ENCODE data around the gene POLR1E. TPM values are rescaled to one million over a fixed set of nuclear protein-coding genes. Genes with fewer than 3 reads are reported as not detected.

POLR1E gene
- total RNA-seq, 1 experiment from 2014 or later = 21.8 TPM

DNA sequence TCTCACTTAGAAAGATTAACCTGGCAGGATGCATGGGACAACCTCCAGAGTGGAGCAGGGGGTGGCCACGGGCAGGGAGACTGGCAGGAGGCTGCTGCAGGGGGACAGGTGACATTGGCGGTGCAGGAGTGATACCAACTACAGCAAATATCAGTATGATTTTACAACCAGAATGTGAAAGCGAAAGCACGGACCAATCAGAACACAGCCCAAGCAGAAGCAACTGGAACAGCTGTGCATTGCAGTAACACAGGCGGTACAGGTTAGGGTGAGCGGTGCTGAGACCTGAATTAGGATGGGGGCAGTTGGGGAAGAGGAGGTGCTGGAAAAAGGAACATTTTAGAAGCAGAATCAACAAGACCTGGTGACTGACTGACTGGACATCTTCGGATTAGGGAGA is 29.3 kb downstream of the POLR1E start:
- ChIA-PET CTCF (no interaction called here), POLR2A (ENCODE audit: unreplicated experiment) (no interaction called here)
- intact Hi-C loops (cut with micrococcal nuclease; ENCODE audit: unreplicated experiment) = no loop called here
- no peak overlapping the region for H3K27ac ChIP-seq
- H3K4me3 ChIP-seq = no peak overlapping the region
- H3F3A ChIP-seq (ENCODE audit: insufficient read depth, low read depth) = no peaks in the 10 kb centered on the region
- no peaks in the 10 kb centered on the region for H3K4me1 ChIP-seq (replicated peaks; ENCODE audit: insufficient read depth)
- H3K4me2 ChIP-seq = no peak overlapping the region
- no peak overlapping the region for H2AFZ ChIP-seq
- no TSS peak for BruUV-seq (replicated peaks)
- no peaks in the 10 kb centered on the region for H3K27me3 ChIP-seq (ENCODE audit: insufficient read depth, low read depth)
- no peaks in the 10 kb centered on the region for H3K36me3 ChIP-seq (ENCODE audit: low read depth)
- H3K9me3 ChIP-seq (ENCODE audit: insufficient read depth, low read depth) = no peaks in the 10 kb centered on the region
- H4K20me1 ChIP-seq (ENCODE audit: insufficient read depth) = no peaks in the 10 kb centered on the region
- DNase-seq = no peak
- H3K79me2 ChIP-seq (ENCODE audit: low read depth) = no peaks in the 10 kb centered on the region
- TF ChIP-seq EZH2 (IDR thresholded peaks at IDR 0.05; ENCODE audit: low read depth) = no peak
- TF ChIP-seq, protein P1, sequence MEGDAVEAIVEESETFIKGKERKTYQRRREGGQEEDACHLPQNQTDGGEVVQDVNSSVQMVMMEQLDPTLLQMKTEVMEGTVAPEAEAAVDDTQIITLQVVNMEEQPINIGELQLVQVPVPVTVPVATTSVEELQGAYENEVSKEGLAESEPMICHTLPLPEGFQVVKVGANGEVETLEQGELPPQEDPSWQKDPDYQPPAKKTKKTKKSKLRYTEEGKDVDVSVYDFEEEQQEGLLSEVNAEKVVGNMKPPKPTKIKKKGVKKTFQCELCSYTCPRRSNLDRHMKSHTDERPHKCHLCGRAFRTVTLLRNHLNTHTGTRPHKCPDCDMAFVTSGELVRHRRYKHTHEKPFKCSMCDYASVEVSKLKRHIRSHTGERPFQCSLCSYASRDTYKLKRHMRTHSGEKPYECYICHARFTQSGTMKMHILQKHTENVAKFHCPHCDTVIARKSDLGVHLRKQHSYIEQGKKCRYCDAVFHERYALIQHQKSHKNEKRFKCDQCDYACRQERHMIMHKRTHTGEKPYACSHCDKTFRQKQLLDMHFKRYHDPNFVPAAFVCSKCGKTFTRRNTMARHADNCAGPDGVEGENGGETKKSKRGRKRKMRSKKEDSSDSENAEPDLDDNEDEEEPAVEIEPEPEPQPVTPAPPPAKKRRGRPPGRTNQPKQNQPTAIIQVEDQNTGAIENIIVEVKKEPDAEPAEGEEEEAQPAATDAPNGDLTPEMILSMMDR (conservative IDR thresholded peaks at IDR 0.05) = no peak
- H3K9me2 ChIP-seq (ENCODE audit: insufficient read depth) = no peaks in the 10 kb centered on the region

DNA sequence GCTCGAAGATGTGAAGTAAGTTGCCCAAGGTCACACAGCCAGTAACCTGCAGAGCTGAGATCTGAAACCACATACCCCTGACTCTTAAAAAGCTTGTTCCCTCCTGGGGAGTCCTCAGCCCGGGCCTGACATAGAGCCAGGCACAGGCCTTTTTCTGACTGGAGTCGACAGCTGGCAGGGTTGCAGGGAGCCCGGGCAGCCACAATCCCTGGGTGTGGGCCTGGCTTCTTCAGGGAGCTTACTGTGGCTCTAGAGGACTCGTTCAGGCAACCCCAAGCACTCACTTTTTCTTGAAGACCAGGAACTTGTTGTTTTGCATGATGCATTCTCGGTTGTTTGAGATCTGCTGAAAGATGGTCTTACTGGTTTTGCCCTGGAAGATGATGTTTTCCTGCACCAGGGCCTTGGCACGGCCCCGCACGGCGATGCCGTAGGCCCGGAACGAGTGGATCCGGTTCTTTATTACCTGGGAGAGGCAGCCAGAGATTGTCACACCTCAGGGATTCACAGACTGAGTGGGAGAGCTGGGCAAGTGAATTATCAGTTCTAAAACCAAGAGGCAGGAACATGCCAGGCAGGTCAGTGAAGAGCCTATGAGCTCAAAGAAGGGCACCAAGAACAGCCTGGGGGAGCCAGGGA is 30.0 kb downstream of the POLR1E start:
- no peaks in the 10 kb centered on the region for H3K79me2 ChIP-seq (ENCODE audit: low read depth)
- H3F3A ChIP-seq (ENCODE audit: insufficient read depth, low read depth) = no peaks in the 10 kb centered on the region
- H2AFZ ChIP-seq = no peak overlapping the region
- no peaks in the 10 kb centered on the region for H3K36me3 ChIP-seq (ENCODE audit: low read depth)
- no peaks in the 10 kb centered on the region for H3K4me1 ChIP-seq (replicated peaks; ENCODE audit: insufficient read depth)
- no peak for TF ChIP-seq EZH2 (IDR thresholded peaks at IDR 0.05; ENCODE audit: low read depth)
- TF ChIP-seq, protein P1 (conservative IDR thresholded peaks at IDR 0.05) = no peak
- no peaks in the 10 kb centered on the region for H3K9me2 ChIP-seq (ENCODE audit: insufficient read depth)
- ChIA-PET POLR2A (ENCODE audit: unreplicated experiment) (no interaction called here), CTCF (no interaction called here)
- intact Hi-C loops (cut with micrococcal nuclease; ENCODE audit: unreplicated experiment) = no loop called here
- H3K4me3 ChIP-seq = no peak overlapping the region
- H3K9me3 ChIP-seq (ENCODE audit: insufficient read depth, low read depth) = no peaks in the 10 kb centered on the region
- H3K27me3 ChIP-seq (ENCODE audit: insufficient read depth, low read depth) = no peaks in the 10 kb centered on the region
- no peak overlapping the region for H3K4me2 ChIP-seq
- no TSS peak for BruUV-seq (replicated peaks)
- H4K20me1 ChIP-seq (ENCODE audit: insufficient read depth) = no peaks in the 10 kb centered on the region
- no peak for DNase-seq
- no peak overlapping the region for H3K27ac ChIP-seq

DNA sequence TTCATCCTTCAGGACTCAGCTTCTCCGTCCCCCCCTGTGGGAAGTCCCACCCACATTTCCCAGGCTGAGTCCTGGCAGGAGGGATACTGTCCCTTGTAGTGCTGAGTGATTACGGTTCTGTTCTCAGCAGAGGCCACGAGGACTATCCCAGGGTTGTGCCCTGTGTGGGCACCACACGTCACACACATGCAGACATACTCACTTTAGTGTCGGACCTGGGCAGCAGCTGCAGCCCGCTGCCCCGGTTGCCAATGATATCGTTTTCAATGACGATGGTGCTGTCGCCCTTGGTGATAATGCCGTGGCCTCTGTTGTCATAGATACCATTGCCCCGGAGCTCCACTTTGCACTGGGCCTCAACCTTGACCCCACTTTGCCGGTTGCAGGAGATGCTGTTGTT is 32.2 kb downstream of the POLR1E start:
- H3K9me3 ChIP-seq (ENCODE audit: insufficient read depth, low read depth) = no peaks in the 10 kb centered on the region
- CTCF ChIA-PET = no interaction called here
- DNase-seq = no peak
- no peaks in the 10 kb centered on the region for H3K79me2 ChIP-seq (ENCODE audit: low read depth)
- H3F3A ChIP-seq (ENCODE audit: insufficient read depth, low read depth) = no peaks in the 10 kb centered on the region
- H3K27me3 ChIP-seq (ENCODE audit: insufficient read depth, low read depth) = no peaks in the 10 kb centered on the region
- no peak overlapping the region for H3K4me2 ChIP-seq
- POLR2A ChIA-PET (ENCODE audit: unreplicated experiment) = no interaction called here
- no peaks in the 10 kb centered on the region for H3K4me1 ChIP-seq (replicated peaks; ENCODE audit: insufficient read depth)
- intact Hi-C loops (cut with micrococcal nuclease; ENCODE audit: unreplicated experiment) = no loop called here
- no peak overlapping the region for H3K27ac ChIP-seq
- H2AFZ ChIP-seq = no peak overlapping the region
- no TSS peak for BruUV-seq (replicated peaks)
- no peaks in the 10 kb centered on the region for H3K9me2 ChIP-seq (ENCODE audit: insufficient read depth)
- TF ChIP-seq, protein P1 (conservative IDR thresholded peaks at IDR 0.05) = no peak
- TF ChIP-seq EZH2 (IDR thresholded peaks at IDR 0.05; ENCODE audit: low read depth) = no peak
- H3K4me3 ChIP-seq = no peak overlapping the region
- no peaks in the 10 kb centered on the region for H4K20me1 ChIP-seq (ENCODE audit: insufficient read depth)
- H3K36me3 ChIP-seq (ENCODE audit: low read depth) = no peaks in the 10 kb centered on the region
